ENCODE measurements around the gene DCTN5.

Gene DCTN5

GRCh38 chr16:23670137-23670776 lies 29.0 kb downstream of the DCTN5 start:
- peak; percentile 53 for DNase-seq (ENCODE audit: low spot score)
- ChIA-PET POLR2A (ENCODE audit: low non-redundant PET) (no interaction called here), CTCF (no interaction called here)
- H3K27ac ChIP-seq = no peak overlapping the region
- TF ChIP-seq CTCF (conservative IDR thresholded peaks at IDR 0.05; ENCODE audit: low read depth) = no peak

- no peak overlapping the region for H3K27ac ChIP-seq
- DNase-seq (ENCODE audit: low spot score) = no peak
- ChIA-PET CTCF (interaction anchor here (0.6 to 0.8 kb wide), 2 partner anchors 134 to 1379 kb away, joined by 3 to 4 read pairs; no protein-coding TSS in a partner anchor), POLR2A (ENCODE audit: low non-redundant PET) (no interaction called here)
- no peak for TF ChIP-seq CTCF (conservative IDR thresholded peaks at IDR 0.05; ENCODE audit: low read depth)
These were observed 32.8 kb downstream of the DCTN5 start for GRCh38 chr16:23673971-23674614.

- no peak overlapping the region for H3K27ac ChIP-seq
- CTCF ChIA-PET = interaction anchor here (0.8 kb wide), 1 partner anchor 44 kb away, joined by 5 read pairs; no protein-coding TSS in a partner anchor
- no peak for TF ChIP-seq CTCF (conservative IDR thresholded peaks at IDR 0.05; ENCODE audit: low read depth)
- POLR2A ChIA-PET (ENCODE audit: low non-redundant PET) = no interaction called here
- no peak for DNase-seq (ENCODE audit: low spot score)
These were observed 35.7 kb downstream of the DCTN5 start for GRCh38 chr16:23676924-23677480.

- H3K27ac ChIP-seq = peak within 1 kb of the TSS; percentile 78
- TF ChIP-seq CTCF (conservative IDR thresholded peaks at IDR 0.05; ENCODE audit: low read depth) = no peak
- CTCF ChIA-PET = interaction anchor here (0.6 to 1.8 kb wide), 11 partner anchors 10 to 831 kb away, joined by 3 to 11 read pairs (median 4); no protein-coding TSS in a partner anchor
- POLR2A ChIA-PET (ENCODE audit: low non-redundant PET) = no interaction called here
- DNase-seq (ENCODE audit: low spot score) = peak; percentile 97
These were observed 37.4 kb downstream of the DCTN5 start, which contains the start of gene PLK1 for GRCh38 chr16:23678430-23679273. Gene PLK1, plus strand, starts transcription at chr16:23678889. Its CDS starts 44 bp downstream, at chr16:23678933.

- no peak for TF ChIP-seq CTCF (conservative IDR thresholded peaks at IDR 0.05; ENCODE audit: low read depth)
- peak overlapping the region; percentile 78 for H3K27ac ChIP-seq
- POLR2A ChIA-PET (ENCODE audit: low non-redundant PET) = no interaction called here
- CTCF ChIA-PET = interaction anchor here (0.6 to 1.8 kb wide), 6 partner anchors 13 to 475 kb away, joined by 3 to 11 read pairs (median 4); no protein-coding TSS in a partner anchor
- DNase-seq (ENCODE audit: low spot score) = peak; percentile 73
These were observed 38.2 kb downstream of the DCTN5 start for GRCh38 chr16:23679274-23679985.
